Femur (tissue), 1 donor: ENCODE measurements around the gene NR6A1.

Experiments
- DNase-seq: peaks from one replicate; pipeline ENCODE4 v3.0.0-alpha.2; 2017

The NR6A1 gene

GRCh38 chr9:124771021-124771866 lies at the start of gene NR6A1:
Gene NR6A1 (minus strand): TSS chr9:124771311.
- peak; percentile 97 for DNase-seq

DNA sequence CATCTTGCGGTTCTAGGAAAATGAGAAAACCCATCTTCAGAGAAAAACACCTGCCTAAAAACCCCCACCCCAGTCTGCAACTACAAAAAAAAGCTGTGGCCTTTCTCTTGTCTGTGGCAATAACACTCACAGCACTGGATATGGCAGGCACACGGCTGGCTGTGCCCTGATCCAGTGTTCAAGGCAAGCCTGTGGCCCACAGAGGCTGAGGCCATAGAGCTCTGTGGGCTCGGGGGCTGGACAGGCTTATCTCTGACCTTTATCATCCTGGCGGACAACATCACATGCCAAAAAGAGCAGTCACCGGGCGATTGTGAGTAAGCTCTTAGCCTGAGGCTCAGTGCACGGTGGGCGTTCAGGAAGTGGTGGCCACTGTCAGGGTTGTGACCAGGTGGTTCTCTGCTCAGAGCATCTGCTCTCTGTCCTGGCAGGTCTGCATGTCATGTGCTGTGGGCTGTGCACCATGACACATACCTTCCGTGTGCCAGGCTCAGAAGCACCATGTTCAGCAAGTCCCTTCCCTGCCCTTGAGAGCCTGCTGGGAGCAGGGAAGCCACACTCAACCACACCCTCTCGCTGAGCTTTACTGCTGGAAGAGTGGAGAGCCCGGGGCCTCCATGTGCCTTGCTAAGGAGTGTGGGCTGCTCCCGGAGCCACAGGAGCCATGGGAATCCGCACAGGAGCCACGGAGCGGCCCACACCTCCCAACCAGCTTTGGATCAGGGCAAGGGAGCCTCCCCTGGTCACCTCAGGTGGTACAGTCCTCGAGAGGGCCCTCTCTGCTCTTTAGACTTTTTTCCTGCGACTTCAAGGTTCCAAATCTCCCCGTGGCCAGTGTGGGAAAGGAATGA lies 47.5 kb upstream of the NR6A1 start:
- no peak for DNase-seq

- DNase-seq: no peak
These were observed 44.5 kb upstream of the NR6A1 start for GRCh38 chr9:124815601-124816000.

DNA sequence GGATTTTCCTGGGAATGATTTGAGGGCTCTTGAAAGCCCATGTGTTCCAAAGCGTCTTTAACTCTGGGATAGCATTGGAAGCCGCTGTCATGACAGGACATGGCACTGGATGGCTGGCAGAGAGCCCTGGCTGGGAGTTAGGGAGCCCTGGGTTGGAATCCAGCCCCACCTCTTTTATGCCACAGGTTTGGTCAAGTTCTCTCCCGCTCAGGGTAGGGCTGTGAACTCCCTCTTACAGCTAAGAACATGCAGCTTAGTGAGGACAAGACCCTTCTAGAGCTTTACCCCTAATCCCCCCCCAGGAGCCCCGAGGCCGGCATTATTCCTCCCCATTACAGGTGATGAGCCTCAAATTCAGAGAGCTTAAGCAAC lies 43.0 kb upstream of the NR6A1 start:
- DNase-seq: no peak

- no peak for DNase-seq
These were observed 42.5 kb upstream of the NR6A1 start for GRCh38 chr9:124813501-124814163.

DNA sequence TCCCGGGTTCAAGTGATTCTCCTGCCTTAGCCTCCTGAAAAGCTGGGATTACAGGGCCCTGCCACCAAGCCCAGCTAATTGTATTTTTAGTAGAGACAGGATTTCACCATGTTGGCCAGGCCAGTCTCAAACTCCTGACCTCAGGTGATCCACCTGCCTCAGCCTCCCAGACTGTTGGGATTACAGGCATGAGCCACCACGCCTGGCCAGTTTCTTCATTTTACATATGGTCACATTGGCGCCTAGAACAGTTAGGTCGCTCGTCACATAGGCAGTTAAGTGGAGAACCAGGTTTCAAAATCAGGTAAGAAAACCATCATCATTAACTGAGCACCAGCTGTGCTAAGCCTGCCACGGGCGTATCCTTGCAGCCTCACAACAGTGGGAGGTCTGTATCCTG lies 41.9 kb upstream of the NR6A1 start:
- DNase-seq: no peak

DNA sequence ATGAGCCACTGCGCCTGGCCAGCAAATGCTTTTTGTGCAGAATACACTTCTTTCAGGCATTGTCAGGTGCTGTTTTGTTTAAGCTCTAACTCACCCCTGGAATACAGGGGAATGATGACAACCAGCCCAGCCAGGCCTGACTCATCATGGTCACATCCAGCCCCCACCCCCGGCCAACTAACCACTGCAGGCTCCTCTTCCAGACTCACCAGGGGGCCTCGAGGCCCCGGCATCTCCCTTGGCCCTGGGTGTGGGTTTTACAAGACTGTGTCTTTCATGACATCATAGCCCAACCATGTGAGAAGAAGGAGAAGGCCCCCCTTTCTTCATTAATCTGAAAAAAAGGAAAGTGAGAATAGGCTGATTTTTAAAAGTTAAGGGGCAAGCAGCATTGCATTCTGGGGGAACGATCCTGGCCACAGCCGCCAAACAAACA lies 41.3 kb upstream of the NR6A1 start:
- DNase-seq: peak; percentile 91

DNA sequence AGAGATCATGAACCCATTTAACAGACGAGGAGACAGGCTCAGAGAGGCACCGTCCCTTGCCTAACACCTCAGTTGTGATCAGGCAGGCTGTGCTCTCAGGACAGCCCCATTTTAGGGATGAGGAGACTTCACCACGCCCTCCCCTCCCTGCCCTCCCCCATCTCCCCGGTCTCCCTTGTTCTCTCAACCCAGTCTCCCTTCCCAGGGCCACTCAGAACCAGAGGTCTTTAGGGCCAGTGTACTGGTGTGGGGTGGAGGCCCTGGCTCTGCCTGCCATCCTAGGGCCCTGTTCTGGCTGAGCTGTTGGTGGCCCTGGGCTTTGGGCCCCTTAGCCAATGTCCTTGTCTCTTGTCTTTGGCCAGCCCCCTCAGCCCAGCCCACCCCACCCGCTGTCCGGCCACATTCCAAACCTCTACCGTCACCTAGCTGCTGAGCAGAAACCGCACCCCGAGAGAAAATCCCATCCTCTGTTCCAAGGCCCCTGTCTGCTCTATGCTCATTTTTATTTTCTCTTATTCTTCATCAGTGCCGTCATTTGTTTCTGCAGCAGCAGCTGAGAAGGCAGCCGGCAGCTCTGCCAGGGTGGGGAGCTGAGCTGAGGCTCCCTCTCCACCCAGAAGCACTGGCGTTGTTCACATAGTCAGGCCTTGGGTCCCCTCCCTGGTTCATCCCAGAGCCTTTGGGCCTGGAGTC lies 39.7 kb upstream of the NR6A1 start:
- DNase-seq: peak; percentile 88

GRCh38 chr9:124809741-124810500 lies 38.8 kb upstream of the NR6A1 start:
- no peak for DNase-seq

GRCh38 chr9:124809211-124809610 lies 38.1 kb upstream of the NR6A1 start:
- DNase-seq: no peak

- no peak for DNase-seq
These were observed 37.3 kb upstream of the NR6A1 start for GRCh38 chr9:124808246-124808956.

- no peak for DNase-seq
These were observed 34.1 kb upstream of the NR6A1 start for GRCh38 chr9:124805186-124805585.

GRCh38 chr9:124803911-124804310 lies 32.8 kb upstream of the NR6A1 start:
- no peak for DNase-seq

- peak; percentile 51 for DNase-seq
These were observed 31.3 kb upstream of the NR6A1 start for GRCh38 chr9:124802426-124802825.

DNA sequence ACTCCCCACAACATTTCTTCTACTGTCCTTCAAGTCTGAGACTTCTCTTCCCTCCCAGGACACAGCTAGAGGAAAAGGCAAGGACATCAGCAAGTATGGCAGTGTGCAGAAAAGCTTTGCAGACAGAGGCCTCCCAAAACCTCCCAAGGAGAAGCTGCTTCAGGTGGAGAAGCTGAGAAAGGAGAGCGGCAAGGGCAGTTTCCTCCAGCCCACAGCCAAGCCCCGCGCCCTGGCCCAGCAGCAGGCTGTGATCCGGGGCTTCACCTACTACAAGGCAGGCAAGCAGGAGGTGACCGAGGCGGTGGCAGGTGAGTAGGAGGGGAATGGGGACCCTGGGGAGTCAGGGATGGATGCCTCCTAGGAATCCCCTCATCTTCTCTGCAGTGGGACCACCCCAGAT lies 30.2 kb upstream of the NR6A1 start:
- no peak for DNase-seq

GRCh38 chr9:124800306-124801259 lies 29.5 kb upstream of the NR6A1 start:
- DNase-seq: peak; percentile 48

GRCh38 chr9:124799274-124800006 lies 28.3 kb upstream of the NR6A1 start:
- no peak for DNase-seq

- peak; percentile 54 for DNase-seq
These were observed 26.4 kb upstream of the NR6A1 start for GRCh38 chr9:124797343-124798103.
